Body of pancreas (tissue), 4 donors: ENCODE results near the gene MPP7. TPM values are rescaled to one million over a fixed set of nuclear protein-coding genes. Genes with fewer than 3 reads are reported as not detected.
A peak's percentile ranks its signal among the peaks of the same experiment; 100 is the strongest.

Experiments
- ATAC-seq: fragments of 150-250 bp; one replicate; pipeline ENCODE4 v1.9.1; 2016
- DNase-seq, 4 donors: peaks; one replicate each; pipeline ENCODE4 v3.0.0-alpha.2; 2019
- H3K27ac ChIP-seq, 4 donors: fragments of 200-600 bp; sonication (generic); 1 replicate in 3 of 4; 2 replicates in 1 of 4; pipeline versions ENCODE4 v1.5.1 to v1.6.1; 2016 to 2019; ENCODE audit warnings: mild to moderate bottlenecking in 1 of 4, mixed read lengths in 1 of 4, moderate library complexity in 1 of 4
- H3K27me3 ChIP-seq, 2 donors: fragments of 200-600 bp; sonication (generic); one replicate each; pipeline ENCODE4 v1.6.0; 2016; ENCODE audit warnings: mild to moderate bottlenecking in 1 of 2
- H3K36me3 ChIP-seq, 2 donors: fragments of 200-600 bp; sonication (generic); replicated peaks in 1 of 2; 2 replicates each; pipeline ENCODE4 v1.5.1; 2016; ENCODE audit warnings: low read depth in 2 of 2; ENCODE audit not compliant: insufficient read depth in 1 of 2
- H3K4me1 ChIP-seq: fragments of 200-600 bp; sonication (generic); one replicate; pipeline ENCODE4 v1.6.0; 2016
- H3K4me3 ChIP-seq, 2 donors: fragments of 200-600 bp; sonication (generic); 1 replicate in 1 of 2; 2 replicates in 1 of 2; pipeline ENCODE4 v1.5.1; 2016 to 2019
- H3K9me3 ChIP-seq, 3 donors: fragments of 200-600 bp; sonication (generic); 1 replicate in 2 of 3; 2 replicates in 1 of 3; pipeline ENCODE4 v1.5.1; 2016
- POLR2A ChIP-seq, 3 donors: fragments of 450-650 bp; IDR thresholded peaks; one replicate each; pipeline ENCODE4 v1.6.1; 2016; ENCODE audit warnings: antibody characterized with exemption in 3 of 3, mild to moderate bottlenecking in 2 of 3
- WGBS, 2 donors: methylation state at CpG; one replicate each; pipeline ENCODE4 v1.1.5; 2017; 5-methylcytosine and 5-hydroxymethylcytosine counted together
- intact Hi-C: fragments of 100-400 bp; cut with DNase I; formaldehyde crosslinking; loops from one replicate; pipeline ENCODE4 v1.15.1; 2023
- total RNA-seq, 2 donors: library from RNA; depleted of rRNA; stranded (reverse); fragments of >200 nt; gene quantifications; one replicate each; pipeline ENCODE4 v1.1.0, GENCODE V29; 2016
- TF ChIP-seq, protein P1 (sequence below), 7 experiments: fragments of 450-650 bp in 4 of 7; fragments of 200-600 bp in 3 of 7; sonication (generic) in 3 of 7; IDR thresholded peaks; one replicate each; pipeline ENCODE4 v1.5.1; 2016 to 2019; ENCODE audit warnings: antibody characterized with exemption in 7 of 7

Gene MPP7
- total RNA-seq, 2 donors from 2014 or later, result 5.9 to 12.2 TPM

DNA sequence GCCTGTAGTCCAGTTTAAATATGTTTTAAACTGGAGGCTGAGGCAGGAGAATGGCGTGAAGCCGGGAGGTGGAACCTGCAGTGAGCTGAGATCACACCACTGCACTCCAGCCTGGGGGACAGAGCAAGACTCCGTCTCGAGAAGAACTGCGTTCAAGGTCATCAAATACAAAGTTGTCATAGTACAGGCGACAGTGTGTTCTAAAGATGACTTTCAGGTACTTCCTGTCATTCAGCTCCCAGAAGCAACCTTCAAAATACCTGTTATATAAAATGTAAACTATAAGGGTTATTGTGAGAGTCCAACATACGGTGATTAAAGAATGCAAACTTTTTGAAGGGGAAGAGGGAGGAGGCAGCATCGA is 8.7 kb downstream of the MPP7 start:
- no peak overlapping the region for H3K4me3 ChIP-seq
- intact Hi-C loops, result no loop called here
- ATAC-seq (no peak), DNase-seq (no peak)
- H3K27me3 ChIP-seq, result no peaks in the 10 kb centered on the region
- peaks cover 33% of the 10 kb centered on the region for H3K4me1 ChIP-seq
- 67 to 70% methylated on average over 8 of the region's 8 CpGs for WGBS, 2 donors
- no peak overlapping the region for H3K27ac ChIP-seq
- no peaks in the 10 kb centered on the region for H3K36me3 ChIP-seq
- no peaks in the 10 kb centered on the region for H3K9me3 ChIP-seq
- TF ChIP-seq, protein P1, sequence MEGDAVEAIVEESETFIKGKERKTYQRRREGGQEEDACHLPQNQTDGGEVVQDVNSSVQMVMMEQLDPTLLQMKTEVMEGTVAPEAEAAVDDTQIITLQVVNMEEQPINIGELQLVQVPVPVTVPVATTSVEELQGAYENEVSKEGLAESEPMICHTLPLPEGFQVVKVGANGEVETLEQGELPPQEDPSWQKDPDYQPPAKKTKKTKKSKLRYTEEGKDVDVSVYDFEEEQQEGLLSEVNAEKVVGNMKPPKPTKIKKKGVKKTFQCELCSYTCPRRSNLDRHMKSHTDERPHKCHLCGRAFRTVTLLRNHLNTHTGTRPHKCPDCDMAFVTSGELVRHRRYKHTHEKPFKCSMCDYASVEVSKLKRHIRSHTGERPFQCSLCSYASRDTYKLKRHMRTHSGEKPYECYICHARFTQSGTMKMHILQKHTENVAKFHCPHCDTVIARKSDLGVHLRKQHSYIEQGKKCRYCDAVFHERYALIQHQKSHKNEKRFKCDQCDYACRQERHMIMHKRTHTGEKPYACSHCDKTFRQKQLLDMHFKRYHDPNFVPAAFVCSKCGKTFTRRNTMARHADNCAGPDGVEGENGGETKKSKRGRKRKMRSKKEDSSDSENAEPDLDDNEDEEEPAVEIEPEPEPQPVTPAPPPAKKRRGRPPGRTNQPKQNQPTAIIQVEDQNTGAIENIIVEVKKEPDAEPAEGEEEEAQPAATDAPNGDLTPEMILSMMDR (IDR thresholded peaks at IDR 0.05), result no peak
- TF ChIP-seq POLR2A (IDR thresholded peaks at IDR 0.05), result no peak

DNA sequence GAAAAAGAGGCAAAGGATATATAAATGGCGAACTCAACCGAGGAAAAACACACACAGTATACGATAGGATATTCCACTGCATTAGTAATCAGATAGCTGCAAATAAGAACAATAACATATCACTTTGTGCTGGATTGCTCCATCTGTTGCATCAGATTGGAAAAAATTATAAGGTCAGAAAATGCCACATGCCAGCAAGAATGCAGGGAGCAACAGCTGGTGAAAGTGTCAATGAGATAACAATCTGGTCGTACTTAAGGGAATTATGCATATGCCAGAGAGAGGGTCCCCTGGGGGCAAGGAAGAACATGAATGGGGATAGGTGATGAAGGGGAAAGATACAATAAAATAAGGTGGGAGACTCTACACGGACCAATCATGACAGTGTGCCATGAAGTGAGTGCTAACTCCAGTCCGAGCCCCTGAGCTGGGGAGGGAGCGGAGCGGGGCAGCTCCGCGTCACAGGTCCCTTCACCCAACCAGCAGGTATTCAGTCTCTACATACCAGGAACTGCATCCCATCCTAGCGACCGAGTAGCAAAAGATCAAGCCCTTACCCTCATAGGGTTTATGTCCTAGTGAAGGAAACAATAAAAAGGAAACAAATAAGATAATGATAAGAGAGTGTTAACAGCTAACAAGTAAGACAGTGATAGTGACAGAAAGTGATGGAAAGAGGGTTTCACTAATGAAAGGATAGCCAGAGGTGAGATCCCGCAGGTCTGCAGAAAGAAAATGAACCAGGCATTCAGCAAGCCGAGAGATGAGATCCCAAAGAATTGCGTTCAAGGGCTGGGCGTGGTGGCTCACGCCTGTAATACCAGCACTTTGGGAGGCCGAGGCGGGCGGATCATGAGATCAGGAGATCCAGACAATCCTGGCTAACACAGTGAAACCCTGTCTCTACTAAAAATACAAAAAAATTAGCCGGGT is 9.4 kb downstream of the MPP7 start:
- ATAC-seq (no peak), DNase-seq (no peak)
- Histone ChIP-seq H3K4me1 (peaks cover 33% of the 10 kb centered on the region), H3K4me3 (no peak overlapping the region), H3K27ac (no peak overlapping the region), H3K36me3 (no peaks in the 10 kb centered on the region), H3K9me3 (no peaks in the 10 kb centered on the region), H3K27me3 (no peaks in the 10 kb centered on the region)
- 90 to 91% methylated on average over 21 of the region's 21 CpGs for WGBS, 2 donors
- no peak for TF ChIP-seq POLR2A (IDR thresholded peaks at IDR 0.05)
- TF ChIP-seq, protein P1 (IDR thresholded peaks at IDR 0.05), result no peak
- intact Hi-C loops, result no loop called here

DNA sequence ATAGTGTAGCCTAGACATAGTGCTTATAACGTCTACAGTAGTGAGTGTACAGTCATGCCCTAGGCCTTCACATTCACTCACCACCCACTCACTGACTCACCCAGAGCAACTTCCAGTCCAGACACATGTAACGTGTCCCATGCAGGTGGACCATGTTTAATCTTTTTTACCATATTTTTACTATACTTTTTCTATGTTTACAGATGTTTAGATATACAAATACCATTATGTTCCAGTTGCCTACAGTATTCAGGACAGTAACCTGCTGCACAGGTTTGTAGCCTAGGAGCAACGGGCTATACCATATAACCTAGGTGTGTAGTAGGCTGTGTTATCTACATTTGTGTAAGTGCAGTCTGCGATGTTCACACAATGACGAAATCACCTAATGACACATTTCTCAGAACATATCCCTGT is 11.0 kb downstream of the MPP7 start:
- Histone ChIP-seq H3K27ac (no peak overlapping the region), H3K4me1 (peaks cover 32% of the 10 kb centered on the region), H3K4me3 (no peak overlapping the region), H3K9me3 (no peaks in the 10 kb centered on the region), H3K36me3 (no peaks in the 10 kb centered on the region), H3K27me3 (no peaks in the 10 kb centered on the region)
- WGBS, 2 donors, result 44 to 52% methylated on average over 5 of the region's 5 CpGs
- ATAC-seq (peak; percentile 60), DNase-seq (peak in 2 of 4 donors; percentile 44 to 61)
- TF ChIP-seq POLR2A (IDR thresholded peaks at IDR 0.05), result no peak
- TF ChIP-seq, protein P1 (IDR thresholded peaks at IDR 0.05), result no peak
- intact Hi-C loops, result no loop called here

DNA sequence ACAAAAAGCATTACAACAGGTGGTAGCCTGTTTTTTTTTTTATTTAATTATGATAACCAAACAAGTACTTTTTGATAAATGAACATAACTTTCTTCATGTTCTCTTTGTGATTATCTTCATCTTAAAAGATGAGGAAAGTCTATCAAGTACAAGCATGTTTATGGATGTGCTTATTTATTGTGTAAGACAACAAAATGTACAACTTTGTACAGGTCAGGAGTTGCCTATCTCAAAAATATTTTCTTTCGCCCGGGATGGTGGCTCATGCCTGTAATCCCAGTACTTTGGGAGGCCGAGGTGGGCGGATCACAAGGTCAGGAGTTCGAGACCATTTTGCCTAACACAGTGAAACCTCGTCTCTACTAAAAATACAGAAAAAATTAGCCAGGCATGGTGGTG is 17.0 kb downstream of the MPP7 start:
- TF ChIP-seq POLR2A (IDR thresholded peaks at IDR 0.05), result no peak
- TF ChIP-seq, protein P1 (IDR thresholded peaks at IDR 0.05), result no peak
- no peak for DNase-seq
- intact Hi-C loops, result no loop called here
- Histone ChIP-seq H3K4me3 (no peak overlapping the region), H3K9me3 (no peaks in the 10 kb centered on the region), H3K4me1 (peaks cover 48% of the 10 kb centered on the region), H3K36me3 (no peaks in the 10 kb centered on the region), H3K27me3 (no peaks in the 10 kb centered on the region), H3K27ac (no peak overlapping the region)
- 82 to 85% methylated on average over 6 of the region's 6 CpGs for WGBS, 2 donors
- no peak for ATAC-seq

DNA sequence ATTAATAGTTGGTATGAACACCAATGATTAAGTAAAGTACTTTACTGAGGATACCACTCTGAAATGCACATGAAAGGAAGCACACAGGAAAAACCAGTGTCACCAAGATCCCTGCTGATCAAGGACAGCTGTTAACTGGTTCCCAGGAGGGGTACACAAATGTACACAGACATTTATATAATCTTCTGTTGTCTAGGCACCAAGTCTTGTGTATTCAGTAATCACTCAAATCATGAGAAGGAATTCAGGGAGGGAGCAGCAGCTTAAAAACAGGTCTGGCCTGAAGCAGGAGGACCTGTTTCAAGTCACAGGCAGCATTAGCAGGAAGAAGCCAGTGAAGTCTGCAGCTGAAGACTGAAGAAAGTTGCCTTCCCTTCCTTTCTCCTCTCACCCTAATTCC is 18.7 kb downstream of the MPP7 start:
- H3K9me3 ChIP-seq, result no peaks in the 10 kb centered on the region
- intact Hi-C loops, result no loop called here
- H3K4me3 ChIP-seq, result no peak overlapping the region
- TF ChIP-seq POLR2A (IDR thresholded peaks at IDR 0.05), result no peak
- TF ChIP-seq, protein P1 (IDR thresholded peaks at IDR 0.05), result no peak
- H3K4me1 ChIP-seq, result peaks cover 55% of the 10 kb centered on the region
- ATAC-seq, result peak; percentile 71
- peak; percentile 24 to 34 (median 28) for DNase-seq
- H3K27ac ChIP-seq, result peak overlapping the region in 3 of 4 donors; percentile 6 to 82 (median 43)
- H3K27me3 ChIP-seq, result no peaks in the 10 kb centered on the region
- H3K36me3 ChIP-seq, result no peaks in the 10 kb centered on the region
